Ishikawa (cell line): ENCODE results near the gene ZCCHC17.

ENCODE experiments used
- EGR1 ChIP-seq: IDR thresholded peaks from 2 replicates; pipeline ENCODE4 v1.6.1; 2012
- EP300 ChIP-seq: IDR thresholded peaks from 2 replicates; pipeline ENCODE4 v1.6.1; 2012; ENCODE audit warnings: borderline replicate concordance
- RAD21 ChIP-seq: IDR thresholded peaks from 2 replicates; pipeline ENCODE4 v1.6.1; 2012; ENCODE audit warnings: low read depth
- TAF1 ChIP-seq: IDR thresholded peaks from 2 replicates; pipeline ENCODE4 v1.6.1; 2012; ENCODE audit warnings: low read depth, mild to moderate bottlenecking
- TEAD4 ChIP-seq: IDR thresholded peaks from 2 replicates; pipeline ENCODE4 v1.6.1; 2012
- YY1 ChIP-seq: IDR thresholded peaks from 2 replicates; pipeline ENCODE4 v1.6.1; 2012; ENCODE audit warnings: low read depth
- ZBTB7A ChIP-seq: IDR thresholded peaks from 2 replicates; pipeline ENCODE4 v1.6.1; 2012; ENCODE audit warnings: low read depth
- TF ChIP-seq, protein P1 (sequence below): IDR thresholded peaks from 2 replicates; pipeline ENCODE4 v1.6.1; 2012; ENCODE audit warnings: low read depth, mild to moderate bottlenecking

DNA sequence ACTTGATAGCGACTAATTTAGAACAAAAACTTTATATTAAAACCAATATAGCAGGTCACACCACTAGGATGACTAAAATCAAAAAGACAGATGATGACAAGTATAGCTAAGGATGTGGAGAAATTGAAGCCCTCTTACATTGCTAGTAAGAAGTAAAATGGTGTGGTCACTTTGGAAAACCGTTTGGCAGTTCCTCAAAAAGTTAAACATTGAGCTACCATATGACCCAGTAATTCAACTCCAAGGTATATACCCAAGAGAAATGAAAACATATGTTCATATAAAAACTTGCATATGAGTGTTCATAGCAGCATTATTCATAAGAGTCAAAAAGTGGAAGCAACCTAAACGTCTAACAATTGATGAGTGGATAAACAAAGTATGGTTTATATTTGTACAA lies 103.1 kb downstream of the ZCCHC17 start:
- TF ChIP-seq EP300 (no peak), TEAD4 (no peak), RAD21 (no peak), EGR1 (no peak), ZBTB7A (no peak), TAF1 (no peak), YY1 (no peak)
- TF ChIP-seq, protein P1, sequence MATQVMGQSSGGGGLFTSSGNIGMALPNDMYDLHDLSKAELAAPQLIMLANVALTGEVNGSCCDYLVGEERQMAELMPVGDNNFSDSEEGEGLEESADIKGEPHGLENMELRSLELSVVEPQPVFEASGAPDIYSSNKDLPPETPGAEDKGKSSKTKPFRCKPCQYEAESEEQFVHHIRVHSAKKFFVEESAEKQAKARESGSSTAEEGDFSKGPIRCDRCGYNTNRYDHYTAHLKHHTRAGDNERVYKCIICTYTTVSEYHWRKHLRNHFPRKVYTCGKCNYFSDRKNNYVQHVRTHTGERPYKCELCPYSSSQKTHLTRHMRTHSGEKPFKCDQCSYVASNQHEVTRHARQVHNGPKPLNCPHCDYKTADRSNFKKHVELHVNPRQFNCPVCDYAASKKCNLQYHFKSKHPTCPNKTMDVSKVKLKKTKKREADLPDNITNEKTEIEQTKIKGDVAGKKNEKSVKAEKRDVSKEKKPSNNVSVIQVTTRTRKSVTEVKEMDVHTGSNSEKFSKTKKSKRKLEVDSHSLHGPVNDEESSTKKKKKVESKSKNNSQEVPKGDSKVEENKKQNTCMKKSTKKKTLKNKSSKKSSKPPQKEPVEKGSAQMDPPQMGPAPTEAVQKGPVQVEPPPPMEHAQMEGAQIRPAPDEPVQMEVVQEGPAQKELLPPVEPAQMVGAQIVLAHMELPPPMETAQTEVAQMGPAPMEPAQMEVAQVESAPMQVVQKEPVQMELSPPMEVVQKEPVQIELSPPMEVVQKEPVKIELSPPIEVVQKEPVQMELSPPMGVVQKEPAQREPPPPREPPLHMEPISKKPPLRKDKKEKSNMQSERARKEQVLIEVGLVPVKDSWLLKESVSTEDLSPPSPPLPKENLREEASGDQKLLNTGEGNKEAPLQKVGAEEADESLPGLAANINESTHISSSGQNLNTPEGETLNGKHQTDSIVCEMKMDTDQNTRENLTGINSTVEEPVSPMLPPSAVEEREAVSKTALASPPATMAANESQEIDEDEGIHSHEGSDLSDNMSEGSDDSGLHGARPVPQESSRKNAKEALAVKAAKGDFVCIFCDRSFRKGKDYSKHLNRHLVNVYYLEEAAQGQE, result no peak
